Hindlimb muscle (tissue), 1 donor: ENCODE data around the gene ARFIP1. TPM values are rescaled to one million over a fixed set of nuclear protein-coding genes. Genes with fewer than 3 reads are reported as not detected.
"Not testable (repeated sequence)": the region's sequence is repeated elsewhere in the genome, so short reads cannot be mapped to it uniquely, and the experiment has no call there.

ENCODE experiments used
- DNase-seq: peaks from one replicate; pipeline ENCODE4 v3.0.0-alpha.2; 2013
- polyA plus RNA-seq: library from polyadenylated mRNA; unstranded; fragments of 120-200 nt; gene quantifications from one replicate; pipeline ENCODE4 v1.2.1, GENCODE V29; 2013; ENCODE audit not compliant: insufficient read length

The ARFIP1 gene
- polyA plus RNA-seq, 1 donor: 18.8 TPM

GRCh38 chr4:152785639-152786615, 6.2 kb downstream of the ARFIP1 start:
- DNase-seq: no peak

DNA sequence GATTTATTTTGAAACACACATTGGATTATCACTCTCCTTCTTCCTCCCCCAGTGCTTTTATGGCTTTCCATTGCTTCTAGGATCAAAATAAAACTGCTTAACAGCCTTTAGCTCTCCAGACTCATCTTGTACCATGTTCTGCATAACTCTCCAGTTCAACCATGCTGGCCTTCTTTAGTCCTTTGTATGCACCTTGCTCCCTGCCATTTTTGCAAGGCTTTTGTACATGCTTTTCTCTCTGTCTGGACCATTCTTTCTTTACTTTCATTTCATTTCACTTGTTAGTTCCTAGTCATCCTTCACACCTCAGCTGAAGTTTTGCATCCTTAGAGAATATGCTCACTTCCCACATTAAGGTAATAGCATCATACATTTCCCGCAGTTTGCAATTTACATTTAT, 6.9 kb downstream of the ARFIP1 start:
- DNase-seq: no peak

- no peak for DNase-seq
Measured at GRCh38 chr4:152795891-152796290, 16.1 kb downstream of the ARFIP1 start.

- DNase-seq: no peak
Measured at GRCh38 chr4:152803541-152803940, 23.8 kb downstream of the ARFIP1 start.

- no peak for DNase-seq
Measured at GRCh38 chr4:152805071-152805650, 25.4 kb downstream of the ARFIP1 start.

DNA sequence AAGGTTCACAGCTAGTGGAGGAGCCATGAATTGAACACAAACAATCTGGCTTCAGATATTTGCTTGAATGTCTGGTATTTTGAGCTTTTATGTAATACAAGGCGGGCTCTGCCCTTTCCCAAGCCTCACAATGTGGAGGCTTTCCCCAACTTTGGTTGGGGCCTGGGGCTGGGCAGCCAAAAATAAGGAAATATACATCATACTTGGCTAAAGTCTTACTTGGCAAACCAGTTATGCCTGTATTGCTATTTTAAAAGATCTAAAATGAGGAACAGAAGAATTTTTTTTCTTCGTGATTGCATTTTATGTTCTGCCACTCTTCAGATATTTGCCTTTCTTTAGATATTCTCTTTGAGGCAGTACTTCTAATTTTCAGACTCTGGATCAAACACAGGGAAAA, 26.1 kb downstream of the ARFIP1 start:
- DNase-seq: no peak

- DNase-seq: no peak
Measured at GRCh38 chr4:152806501-152807125, 26.9 kb downstream of the ARFIP1 start.

- DNase-seq: no peak
Measured at GRCh38 chr4:152807294-152807829, 27.6 kb downstream of the ARFIP1 start.

- DNase-seq: no peak
Measured at GRCh38 chr4:152808670-152809069, 28.9 kb downstream of the ARFIP1 start.

DNA sequence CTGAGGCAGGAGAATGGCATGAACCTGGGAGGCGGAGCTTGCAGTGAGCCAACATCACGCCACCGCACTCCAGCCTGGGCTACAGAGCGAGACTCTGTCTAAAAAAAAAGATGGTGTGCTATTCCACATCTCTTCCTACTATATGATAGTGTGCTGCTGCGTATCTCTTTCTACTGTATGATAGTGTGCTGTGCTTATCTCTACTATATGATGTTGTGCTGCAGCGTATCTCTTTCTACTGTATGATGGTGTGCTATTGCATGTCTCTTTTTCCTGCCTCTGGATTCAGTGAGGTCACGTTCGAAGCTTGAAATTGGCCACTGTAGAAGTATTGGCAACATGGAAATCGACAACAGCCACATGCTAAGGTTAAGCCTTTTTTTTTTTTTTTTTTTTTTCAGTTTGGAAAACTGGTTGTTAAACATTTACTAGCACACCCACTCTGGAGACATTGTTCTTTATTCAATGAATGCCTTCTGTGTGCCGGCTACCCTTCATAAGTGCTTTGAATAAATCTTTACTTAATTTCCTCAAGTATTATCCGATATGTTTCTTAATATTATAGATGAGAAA, 31.0 kb downstream of the ARFIP1 start:
- DNase-seq: no peak

DNA sequence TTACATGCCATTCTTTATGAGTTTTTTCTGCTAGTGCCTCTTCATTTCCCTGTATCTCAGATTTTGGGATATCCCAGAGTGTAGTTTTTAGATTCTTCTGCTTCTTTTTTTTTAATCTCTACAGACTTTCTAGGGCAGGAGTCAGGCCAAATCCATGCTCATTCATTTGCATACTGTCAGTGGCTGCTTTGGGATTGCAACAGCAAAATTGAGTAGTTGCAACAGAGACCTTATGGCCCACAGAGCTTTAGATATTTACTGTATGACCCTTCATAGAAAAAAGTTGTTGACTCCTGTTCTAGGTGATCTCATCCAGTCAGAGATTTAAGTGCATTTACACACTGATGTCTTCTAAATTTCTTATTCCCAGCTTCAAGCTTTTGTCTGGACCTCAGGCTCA, 35.3 kb downstream of the ARFIP1 start:
- no peak for DNase-seq

DNA sequence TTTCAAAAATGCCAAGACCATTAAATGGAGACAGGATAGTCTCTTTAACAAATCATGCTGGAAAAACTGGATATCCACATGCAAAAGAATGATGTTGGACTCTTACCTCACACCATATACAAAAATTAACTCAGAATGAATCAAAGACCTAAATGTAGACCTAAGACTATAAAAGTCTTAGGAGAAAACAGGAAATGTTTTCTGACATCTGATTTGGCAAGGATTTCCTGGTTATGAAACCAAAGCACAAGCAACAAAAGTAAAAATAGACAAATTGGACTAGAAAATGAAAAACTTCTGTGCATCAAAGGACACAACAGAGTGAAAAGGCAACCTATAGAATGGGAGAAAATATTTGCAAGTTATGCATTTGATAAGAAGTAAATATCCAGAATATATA, 37.6 kb downstream of the ARFIP1 start:
- no peak for DNase-seq

DNA sequence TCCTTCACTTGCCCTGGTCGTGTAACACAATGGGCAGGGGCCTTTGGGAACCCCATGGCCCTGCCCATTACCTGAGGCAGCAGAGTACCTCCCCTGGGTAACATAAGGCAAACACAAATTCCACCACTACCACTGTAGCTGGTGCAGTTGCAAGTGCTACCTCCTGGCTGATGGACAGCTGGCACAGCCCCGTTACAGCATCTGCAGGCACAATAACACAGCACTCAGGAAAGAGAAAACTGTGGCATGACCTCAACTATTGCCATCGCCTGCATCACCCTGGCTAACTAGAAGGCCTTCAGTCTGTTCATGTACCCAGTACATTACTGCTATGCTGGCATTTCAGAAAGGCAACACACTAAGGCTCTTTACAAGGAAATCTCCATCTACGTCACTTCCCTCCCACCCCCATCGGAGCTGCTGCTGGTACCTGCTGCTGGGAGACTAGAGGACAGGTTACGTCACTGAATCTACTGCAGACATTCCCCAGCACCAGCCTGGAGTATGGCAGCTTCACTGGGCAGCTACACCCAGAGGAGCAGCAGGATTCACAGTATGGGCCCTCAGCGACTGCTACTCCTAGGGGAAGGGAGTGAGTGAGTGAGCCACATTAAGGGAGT, 39.4 kb downstream of the ARFIP1 start:
- no peak for DNase-seq

- DNase-seq: no peak
Measured at GRCh38 chr4:152820073-152820472, 40.3 kb downstream of the ARFIP1 start.

- DNase-seq: no peak
Measured at GRCh38 chr4:152822323-152822722, 42.6 kb downstream of the ARFIP1 start.

- no peak for DNase-seq
Measured at GRCh38 chr4:152824561-152824960, 44.8 kb downstream of the ARFIP1 start.

DNA sequence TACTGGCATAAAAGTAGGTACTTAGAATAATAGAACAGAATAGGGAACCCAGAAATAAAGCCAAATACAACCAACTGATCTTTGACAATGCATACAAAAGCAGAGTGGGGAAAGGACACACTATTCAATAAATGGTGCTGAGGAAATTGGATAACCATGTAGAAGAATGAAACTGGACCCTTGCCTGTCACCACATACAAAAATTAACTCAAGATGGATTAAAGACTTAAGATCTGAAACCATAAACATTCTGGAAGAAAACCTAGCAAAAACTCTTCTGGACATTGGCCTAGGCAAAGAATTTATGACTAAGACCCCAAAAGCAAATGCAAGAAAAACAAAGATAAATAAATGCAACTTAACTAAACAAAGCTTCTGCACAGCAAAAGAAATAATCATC, 45.6 kb downstream of the ARFIP1 start:
- no peak for DNase-seq

DNA sequence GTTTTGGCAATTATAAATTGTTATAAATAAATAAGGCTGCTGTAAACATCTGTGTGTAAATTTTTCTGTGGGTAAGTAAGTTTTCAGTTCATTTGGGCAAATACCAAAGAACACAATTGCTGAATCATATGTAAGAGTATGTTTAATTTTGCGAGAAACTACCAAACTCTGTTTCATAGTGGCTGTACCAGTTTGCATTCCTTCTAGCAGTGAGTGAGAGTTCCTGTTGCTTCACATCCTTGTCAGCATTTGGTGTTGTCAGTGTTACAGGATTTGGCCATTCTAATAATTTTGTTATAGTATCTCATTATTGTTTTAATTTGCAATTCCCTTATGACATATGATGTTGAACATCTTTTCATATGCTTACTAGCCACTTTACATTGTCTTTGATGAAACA, 48.4 kb downstream of the ARFIP1 start:
- no peak for DNase-seq

DNA sequence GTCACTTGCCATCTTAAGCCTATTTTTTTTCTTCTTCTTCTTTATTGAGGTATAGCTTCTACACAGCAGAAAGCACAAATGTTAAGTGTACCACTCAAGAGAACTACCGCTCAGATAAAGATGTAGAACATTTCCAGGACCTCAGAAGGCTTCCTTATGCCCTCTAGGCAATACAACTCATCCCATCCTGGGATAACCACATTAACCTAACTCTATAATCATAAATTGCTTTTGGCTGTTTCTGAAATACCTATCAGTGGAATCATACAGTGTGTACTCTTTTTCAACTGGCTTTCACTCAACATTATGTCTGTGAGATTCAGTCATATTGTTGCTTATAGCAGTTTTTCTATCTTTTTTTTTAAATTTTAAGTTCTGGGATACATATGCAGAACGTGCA, 51.7 kb downstream of the ARFIP1 start:
- no peak for DNase-seq

DNA sequence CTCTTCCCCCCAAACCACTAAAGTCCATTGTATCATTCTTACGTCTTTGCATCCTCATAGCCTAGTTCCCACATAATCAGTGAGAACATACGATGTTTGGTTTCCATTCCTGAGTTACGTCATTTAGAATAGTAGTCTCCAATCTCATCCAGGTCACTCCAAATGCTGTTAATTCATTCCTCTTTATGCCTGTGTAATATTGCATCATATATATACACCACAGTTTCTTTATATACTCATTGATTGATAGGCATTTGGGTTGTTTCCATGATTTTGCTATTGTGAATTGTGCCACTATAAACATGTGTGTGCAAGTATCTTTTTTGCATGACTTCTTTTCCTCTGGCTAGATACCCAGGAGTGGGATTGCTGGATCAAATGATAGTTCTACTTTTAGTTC, 57.2 kb downstream of the ARFIP1 start:
- DNase-seq: no peak

- DNase-seq: not testable (repeated sequence)
Measured at GRCh38 chr4:152839729-152840128, 60.0 kb downstream of the ARFIP1 start.

DNA sequence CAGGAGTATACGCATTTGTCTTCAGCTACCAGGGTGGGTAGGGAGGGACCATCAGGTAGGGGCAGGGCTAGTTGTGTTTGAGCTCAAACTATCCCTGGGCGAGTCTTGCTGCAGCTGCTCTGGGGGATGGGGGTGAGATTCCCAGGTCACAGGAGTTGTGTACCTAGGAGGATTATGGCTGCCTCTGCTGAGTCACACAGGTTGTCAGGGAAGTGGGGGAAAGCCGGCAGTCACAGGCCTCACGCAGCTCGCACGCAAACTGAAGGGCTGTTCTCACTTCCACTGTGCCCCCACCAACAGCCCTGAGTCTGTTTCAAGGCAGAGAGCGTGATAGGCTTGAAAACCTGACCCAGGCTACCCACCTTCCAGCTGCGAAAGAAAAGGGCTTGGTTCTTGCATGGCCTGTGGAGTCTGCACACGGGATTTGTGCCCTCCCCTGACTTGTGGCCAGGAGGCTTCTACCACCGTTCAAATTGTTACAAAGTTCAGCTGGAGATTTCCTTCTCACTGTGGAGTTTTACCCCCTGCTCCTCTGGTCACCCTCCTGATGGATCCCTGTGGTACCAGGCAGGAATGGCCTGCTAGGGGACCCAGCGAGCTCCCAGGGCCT, 63.8 kb downstream of the ARFIP1 start:
- DNase-seq: no peak
